Fibroblast of gingiva (primary cell): ENCODE data around the gene MRPL1.
"Not testable (repeated sequence)": the region's sequence is repeated elsewhere in the genome, so short reads cannot be mapped to it uniquely, and the experiment has no call there.

Source experiments
- DNase-seq: peaks from one replicate; pipeline ENCODE4 v3.0.0-alpha.2; 2011; ENCODE audit warnings: low read depth

Gene MRPL1

GRCh38 chr4:77849278-77849965 lies 13.2 kb upstream of the MRPL1 start:
- no peak for DNase-seq

DNA sequence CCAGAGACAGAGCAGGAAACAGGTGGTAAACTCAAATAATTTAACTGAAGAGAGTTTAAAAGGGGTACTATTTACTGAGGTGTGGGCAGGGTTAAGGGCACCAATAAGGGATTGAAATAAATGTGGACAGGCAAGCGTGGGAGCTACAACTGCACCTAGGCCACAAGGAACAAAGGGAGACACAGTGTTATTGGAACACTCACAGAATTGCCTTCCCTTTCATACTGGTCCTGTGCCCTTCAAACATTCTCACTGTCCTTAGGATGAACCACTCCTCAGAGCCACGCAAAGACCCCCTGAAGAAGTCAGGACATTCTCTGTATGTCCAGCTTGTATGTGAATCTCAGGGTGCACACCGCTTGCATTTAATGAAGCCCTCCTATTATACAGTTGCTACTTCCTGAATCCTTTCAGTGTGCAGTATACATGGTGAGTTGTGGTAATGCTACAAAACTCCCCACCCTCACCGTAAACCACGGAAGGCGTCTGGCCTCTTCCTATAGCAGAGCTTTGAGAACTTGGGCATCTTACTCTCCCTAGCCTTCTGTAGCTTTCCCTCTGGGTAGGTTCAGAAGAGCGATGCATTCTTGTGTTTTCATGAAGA lies 9.6 kb upstream of the MRPL1 start:
- no peak for DNase-seq

- no peak for DNase-seq
These were observed 8.1 kb upstream of the MRPL1 start for GRCh38 chr4:77854431-77855111.

DNA sequence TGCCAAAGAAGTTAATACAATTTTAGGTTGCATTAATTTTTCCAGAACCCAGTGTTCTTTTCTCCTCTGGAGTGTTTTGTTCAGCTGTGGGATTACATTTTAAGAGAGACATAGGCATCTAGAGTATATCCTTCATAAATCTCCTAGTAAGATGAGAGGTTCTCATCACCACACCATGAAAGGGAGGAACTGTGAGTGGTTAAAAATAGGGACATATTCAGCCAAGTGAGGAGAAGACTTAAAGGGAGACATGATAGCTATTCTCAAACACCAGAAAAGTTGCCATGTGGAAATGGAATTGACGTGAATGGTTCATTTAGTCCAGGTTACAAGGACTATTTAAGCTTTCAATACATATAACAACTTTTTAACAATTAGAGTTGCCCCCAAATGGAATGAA lies 6.5 kb upstream of the MRPL1 start:
- DNase-seq = no peak

DNA sequence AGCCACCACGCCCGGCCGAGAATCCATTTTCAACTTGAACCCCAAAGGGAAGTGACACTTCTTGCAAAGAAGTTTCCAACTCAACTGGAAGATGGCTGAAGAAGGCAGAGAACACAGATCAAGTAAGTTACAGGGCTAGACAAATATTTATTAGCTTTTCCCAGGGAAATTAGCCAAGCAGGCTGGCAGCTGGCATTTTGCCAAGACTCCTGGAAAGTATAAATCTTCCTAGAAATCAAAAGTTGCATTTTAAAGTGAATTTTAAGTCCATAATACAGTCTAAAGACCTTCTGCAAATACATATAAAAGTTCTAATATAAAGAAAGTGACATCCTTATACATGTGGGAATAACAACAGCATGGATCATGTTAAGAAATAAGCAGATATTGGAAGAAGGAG lies 3.4 kb upstream of the MRPL1 start:
- no peak for DNase-seq

DNA sequence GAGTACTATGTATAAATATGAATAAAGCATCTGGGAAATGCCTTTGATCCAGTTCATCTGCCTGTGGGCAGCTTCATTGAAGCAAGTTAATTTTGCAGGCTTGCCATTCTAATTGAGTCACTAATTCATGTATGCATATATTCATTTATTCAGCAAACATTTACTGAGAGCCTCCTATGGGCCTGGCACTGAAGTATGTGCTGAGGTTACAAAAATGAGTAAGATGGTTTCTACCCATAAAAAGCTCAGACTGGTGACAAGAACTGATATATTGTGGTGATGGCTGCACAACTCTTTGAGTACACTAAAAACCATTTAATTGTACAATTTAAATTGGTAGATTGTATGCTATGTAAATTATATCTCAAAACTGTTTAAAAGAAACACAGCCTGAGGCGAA lies 1.1 kb upstream of the MRPL1 start:
- no peak for DNase-seq

DNA sequence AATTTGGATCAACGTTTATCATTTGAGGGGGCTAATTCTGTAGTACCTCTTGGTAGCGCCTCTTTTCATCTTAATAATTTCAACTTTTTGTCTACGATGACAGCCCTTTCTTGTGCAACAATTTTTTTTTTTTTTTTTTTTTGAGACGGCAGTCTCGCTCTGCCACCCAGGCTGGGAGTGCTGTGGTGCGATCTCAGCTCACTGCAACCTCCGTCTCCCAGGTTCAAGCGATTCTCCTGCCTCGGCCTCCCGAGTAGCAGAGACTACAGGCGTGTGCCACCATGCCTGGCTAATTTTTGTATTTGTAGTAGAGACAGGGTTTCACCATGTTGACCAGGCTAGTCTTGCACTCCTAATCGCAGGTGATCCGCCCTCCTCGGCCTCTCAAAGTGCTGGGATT lies 711 bp downstream of the MRPL1 start:
- not testable (repeated sequence) for DNase-seq

- DNase-seq = no peak
These were observed 2.6 kb downstream of the MRPL1 start for GRCh38 chr4:77865259-77865658.

DNA sequence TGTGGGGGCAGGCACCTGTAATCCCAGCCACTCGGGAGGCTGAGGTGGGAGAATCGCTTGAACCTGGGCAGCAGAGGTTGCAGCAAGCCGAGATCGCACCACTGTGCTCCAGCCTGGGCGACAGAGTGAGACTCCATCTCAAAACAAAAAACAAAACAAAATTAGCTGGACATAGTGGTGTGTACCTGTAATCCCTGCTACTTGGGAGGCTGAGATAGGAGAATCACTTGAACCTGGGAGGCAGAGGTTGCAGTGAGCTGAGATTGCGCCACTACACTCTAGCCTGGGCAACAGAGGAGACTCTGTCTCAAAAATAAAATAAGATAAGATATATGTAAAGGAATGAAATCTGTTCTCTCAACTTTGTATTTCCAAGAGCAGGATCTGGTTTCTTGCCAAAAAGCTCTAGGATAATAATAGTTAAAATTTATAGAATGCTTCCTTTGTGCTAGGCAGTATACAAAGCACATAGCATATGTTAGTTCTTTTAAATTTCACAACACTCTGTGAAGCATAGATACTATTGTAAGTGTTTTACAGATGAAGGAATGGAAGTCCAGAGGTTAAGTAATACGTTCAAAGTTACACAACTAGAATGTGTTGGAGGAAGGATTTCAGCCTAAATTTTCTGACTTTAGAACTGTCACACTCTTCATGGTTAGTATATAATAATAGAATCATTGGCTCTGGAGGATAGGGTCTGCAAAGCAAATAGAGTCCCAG lies 10.3 kb downstream of the MRPL1 start:
- DNase-seq = peak; percentile 2

GRCh38 chr4:77877167-77877566 lies 14.5 kb downstream of the MRPL1 start:
- DNase-seq = no peak

DNA sequence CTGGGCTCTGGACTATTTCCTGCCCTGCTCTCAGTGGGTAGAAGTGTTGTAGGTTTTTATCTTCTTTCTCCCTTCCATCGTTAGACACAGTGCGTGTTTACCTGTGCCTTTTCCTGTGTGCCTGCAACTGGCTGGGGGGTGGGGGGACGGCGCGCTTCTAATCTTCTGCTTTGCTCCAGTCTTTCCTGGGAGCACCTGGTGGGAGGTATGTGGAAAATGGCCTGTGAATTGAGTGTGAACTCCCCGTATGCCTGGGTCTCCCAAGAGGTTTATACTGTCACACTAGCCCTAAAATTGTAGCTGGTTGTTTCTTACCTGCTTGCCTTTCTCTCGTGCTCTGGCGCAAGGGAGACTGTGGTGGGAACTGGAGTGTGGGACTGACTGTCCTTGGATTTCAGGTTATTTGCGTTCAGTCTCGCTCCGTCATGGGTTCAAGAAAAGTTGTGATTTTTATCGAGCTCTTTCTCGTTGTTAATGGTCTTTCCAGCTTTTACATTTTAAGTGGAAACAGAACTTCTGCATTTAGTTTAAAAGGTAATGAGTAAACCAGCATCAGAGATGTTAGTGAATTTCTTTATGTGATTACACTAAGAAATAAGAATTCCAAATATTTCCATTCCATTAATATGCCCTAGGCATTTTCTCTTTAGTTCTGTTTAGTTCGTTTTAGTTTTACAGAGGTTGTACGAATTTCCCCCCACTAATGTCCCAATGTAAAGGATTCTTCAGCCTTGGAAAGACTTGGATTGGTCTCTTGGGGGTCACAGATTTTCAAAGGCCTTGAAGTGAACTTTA lies 15.3 kb downstream of the MRPL1 start:
- no peak for DNase-seq

- no peak for DNase-seq
These were observed 18.2 kb downstream of the MRPL1 start for GRCh38 chr4:77880784-77881183.

- peak; percentile 2 for DNase-seq
These were observed 19.0 kb downstream of the MRPL1 start for GRCh38 chr4:77881460-77882295.

DNA sequence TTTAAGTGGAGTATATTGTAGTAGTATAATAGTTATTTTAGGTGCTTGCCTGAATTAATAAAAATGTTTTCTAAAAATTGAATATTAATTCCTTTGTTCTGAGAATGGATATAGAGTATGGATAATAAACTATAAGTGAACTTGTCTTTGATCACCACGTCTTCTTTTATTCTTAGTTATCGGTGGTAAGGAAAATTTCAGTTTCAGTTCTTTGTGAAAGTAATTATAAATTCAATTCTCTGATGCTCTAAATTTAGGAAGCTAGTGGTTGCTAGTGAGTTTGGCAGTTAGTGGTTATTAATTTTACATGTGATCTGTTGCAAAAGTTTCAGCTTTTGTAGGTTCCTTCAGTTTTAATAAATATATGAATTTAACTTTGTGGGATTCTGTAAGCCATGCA lies 30.8 kb downstream of the MRPL1 start:
- no peak for DNase-seq

- no peak for DNase-seq
These were observed 37.0 kb downstream of the MRPL1 start for GRCh38 chr4:77899607-77900006.

DNA sequence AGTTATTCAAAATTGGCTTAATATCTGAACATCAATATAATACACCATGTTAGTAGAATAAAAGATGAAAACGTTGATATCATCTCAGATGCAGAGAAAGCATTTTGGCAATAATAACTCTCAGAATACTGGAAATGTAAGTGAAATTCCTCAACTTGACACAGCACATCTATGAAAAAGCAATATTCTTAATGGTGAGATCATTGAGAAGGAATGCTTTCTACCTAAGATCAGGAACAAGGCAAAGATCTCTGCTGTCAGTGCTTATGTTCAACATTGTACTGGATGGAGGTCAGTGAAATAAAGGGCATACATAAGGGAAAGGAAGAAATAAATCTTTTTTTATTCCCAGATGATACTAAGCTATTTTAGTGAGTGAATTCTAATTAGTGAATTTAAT lies 40.6 kb downstream of the MRPL1 start:
- DNase-seq = no peak

DNA sequence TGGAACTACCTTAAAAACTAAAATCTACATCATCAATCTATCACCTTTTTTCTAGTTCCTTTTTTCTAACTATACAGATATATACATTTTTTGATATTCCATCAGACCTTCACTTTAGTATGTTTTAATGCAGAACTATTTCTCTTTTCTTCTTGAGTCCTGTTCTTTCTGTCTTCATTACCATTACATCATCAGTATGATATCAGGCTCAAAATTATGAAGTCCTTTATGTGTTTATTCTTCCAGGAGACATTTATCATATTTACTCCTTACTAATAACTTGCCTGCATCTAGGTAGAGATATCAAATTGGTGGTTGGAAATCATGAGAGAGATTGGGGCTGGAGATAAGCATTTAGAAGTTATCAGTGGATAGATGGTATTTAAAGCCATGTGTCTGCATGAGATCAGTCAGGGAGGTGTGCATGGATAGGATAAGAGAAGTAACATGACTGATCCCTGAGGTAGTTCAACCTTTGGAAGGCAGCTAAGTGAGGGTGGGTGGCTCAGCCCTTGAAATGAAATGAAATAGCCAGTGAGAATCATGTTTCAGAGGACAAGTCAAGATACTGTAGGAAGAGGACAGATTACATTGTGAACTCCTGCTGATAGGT lies 43.1 kb downstream of the MRPL1 start:
- no peak for DNase-seq

DNA sequence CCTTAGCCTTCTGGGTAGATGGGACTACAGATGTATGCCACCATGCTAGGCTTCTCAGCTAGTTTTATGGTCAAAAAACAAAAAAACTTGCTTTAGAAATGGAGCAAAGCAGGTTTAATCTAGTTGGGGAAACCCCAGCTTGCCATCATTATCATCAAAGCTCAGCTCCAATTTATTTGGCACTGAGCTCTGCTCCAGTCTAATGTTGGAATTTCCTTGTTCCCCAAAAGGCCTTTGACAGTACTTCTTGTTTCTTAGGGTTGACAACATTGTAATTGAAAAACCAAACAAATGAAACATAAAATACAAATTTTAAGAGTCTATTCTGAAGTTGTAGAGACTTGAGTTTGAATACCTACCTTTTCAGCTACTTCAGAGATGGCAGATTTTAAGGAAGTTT lies 48.0 kb downstream of the MRPL1 start:
- no peak for DNase-seq

DNA sequence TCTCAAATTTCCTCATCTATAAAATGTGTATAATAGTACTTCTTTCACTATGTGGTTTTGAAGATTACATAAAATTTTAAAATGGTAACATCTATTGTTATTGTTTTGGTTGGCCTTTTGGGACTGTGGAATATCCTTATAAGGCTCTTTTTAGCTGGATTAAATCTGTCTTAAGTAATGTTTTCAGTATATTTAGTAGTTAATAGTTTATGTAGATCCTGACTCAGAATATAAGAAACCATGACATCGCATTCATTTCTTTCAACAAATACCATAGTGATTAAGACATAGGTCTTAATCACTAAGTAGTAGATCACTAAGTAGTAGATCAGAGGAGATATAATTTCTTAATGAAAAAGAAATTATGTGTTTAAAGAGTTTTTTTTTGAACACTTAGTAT lies 48.5 kb downstream of the MRPL1 start:
- DNase-seq = no peak

- peak; percentile 50 for DNase-seq
These were observed 49.3 kb downstream of the MRPL1 start for GRCh38 chr4:77911842-77912450.
